Lower leg skin (tissue), 4 donors: ENCODE data around the gene CER1. TPM values are rescaled to one million over a fixed set of nuclear protein-coding genes. Genes with fewer than 3 reads are reported as not detected.

Source experiments
- DNase-seq, 2 donors: peaks; one replicate each; pipeline ENCODE4 v3.0.0-alpha.2; 2019; ENCODE audit warnings: low spot score in 2 of 2
- H3K4me3 ChIP-seq: fragments of 200-600 bp; sonication (generic); 2 replicates; pipeline ENCODE4 v1.5.1; 2017; ENCODE audit warnings: mild to moderate bottlenecking, low read depth; ENCODE audit not compliant: poor library complexity, severe bottlenecking
- POLR2A ChIP-seq, 2 donors: fragments of 450-650 bp; IDR thresholded peaks; one replicate each; pipeline ENCODE4 v1.6.1; 2016 to 2017; ENCODE audit warnings: antibody characterized with exemption in 2 of 2, mild to moderate bottlenecking in 1 of 2, moderate library complexity in 1 of 2
- WGBS, 2 donors: methylation state at CpG; one replicate each; pipeline ENCODE4 v1.1.5; 2018; 5-methylcytosine and 5-hydroxymethylcytosine counted together
- intact Hi-C: fragments of 100-400 bp; cut with DNase I; formaldehyde crosslinking; loops from one replicate; pipeline ENCODE4 v1.15.0; 2023; ENCODE audit warnings: low total_unique reads
- total RNA-seq, 4 donors: library from RNA; depleted of rRNA; stranded (reverse); fragments of >200 nt; gene quantifications; one replicate each; pipeline ENCODE4 v1.1.0, GENCODE V29; 2016
- TF ChIP-seq, protein P1 (sequence below), 3 donors: fragments of 450-650 bp; IDR thresholded peaks; one replicate each; pipeline ENCODE4 v1.5.1; 2016; ENCODE audit warnings: antibody characterized with exemption in 3 of 3, mild to moderate bottlenecking in 3 of 3, moderate library complexity in 2 of 3

Gene CER1
- total RNA-seq, 4 donors from 2014 or later, result not detected

DNA sequence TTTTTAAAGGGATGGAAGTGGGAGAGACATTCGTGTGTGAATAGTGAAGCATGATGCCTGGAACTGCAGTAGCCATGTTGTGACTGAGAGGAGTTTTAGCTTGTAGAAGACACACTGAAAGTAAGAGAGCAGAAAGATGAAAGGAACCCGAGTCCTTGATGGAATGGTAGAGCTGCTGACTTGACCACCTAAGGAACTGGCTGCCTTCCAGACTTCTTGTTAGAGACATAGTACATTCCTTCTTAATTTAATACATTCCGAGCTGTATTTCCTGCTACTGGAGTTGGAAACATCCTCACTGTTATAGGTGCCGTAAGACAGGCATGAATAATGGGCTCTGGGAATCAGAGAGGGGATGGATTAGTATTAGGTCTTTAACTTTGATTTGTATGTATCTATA lies 7.4 kb downstream of the CER1 start:
- DNase-seq, result no peak
- TF ChIP-seq, protein P1, sequence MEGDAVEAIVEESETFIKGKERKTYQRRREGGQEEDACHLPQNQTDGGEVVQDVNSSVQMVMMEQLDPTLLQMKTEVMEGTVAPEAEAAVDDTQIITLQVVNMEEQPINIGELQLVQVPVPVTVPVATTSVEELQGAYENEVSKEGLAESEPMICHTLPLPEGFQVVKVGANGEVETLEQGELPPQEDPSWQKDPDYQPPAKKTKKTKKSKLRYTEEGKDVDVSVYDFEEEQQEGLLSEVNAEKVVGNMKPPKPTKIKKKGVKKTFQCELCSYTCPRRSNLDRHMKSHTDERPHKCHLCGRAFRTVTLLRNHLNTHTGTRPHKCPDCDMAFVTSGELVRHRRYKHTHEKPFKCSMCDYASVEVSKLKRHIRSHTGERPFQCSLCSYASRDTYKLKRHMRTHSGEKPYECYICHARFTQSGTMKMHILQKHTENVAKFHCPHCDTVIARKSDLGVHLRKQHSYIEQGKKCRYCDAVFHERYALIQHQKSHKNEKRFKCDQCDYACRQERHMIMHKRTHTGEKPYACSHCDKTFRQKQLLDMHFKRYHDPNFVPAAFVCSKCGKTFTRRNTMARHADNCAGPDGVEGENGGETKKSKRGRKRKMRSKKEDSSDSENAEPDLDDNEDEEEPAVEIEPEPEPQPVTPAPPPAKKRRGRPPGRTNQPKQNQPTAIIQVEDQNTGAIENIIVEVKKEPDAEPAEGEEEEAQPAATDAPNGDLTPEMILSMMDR (IDR thresholded peaks at IDR 0.05), result no peak
- TF ChIP-seq POLR2A (IDR thresholded peaks at IDR 0.05), result no peak
- H3K4me3 ChIP-seq, result no peak overlapping the region
- 57 to 60% methylated on average over 4 of the region's 4 CpGs for WGBS, 2 donors
- intact Hi-C loops, result loop anchor here (5.0 kb wide), 1 partner anchor 873 kb away; no protein-coding TSS in a partner anchor

DNA sequence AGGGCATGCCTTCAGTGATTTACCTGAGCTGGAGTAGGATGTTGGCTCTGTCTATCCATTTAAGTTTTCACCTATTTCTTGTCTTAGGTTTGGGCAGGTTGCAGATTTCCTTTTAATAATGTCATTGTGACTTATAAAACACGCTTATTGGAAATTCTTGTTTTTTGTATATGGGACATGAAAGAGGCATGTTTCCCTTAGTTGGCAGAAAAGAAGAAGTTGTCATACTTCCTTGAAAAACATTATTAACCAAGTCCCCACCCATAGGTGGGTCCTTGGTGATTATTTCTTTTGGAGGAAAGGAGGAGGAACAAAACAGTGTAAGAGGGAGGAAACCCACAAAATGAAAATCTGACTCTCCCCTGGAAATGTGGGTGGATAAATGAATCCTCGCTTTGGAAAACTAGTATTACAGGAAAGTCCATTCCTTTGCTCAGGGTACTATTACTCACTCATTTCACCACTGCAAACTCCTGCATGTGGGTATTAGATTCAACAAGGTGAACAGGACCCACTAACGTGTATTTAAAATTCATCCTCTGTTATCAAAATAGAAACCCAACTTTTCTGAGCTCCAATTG lies 9.3 kb downstream of the CER1 start:
- TF ChIP-seq, protein P1 (IDR thresholded peaks at IDR 0.05), result no peak
- TF ChIP-seq POLR2A (IDR thresholded peaks at IDR 0.05), result no peak
- DNase-seq, result no peak
- WGBS, 2 donors, result 49 to 53% methylated on average over 3 of the region's 3 CpGs
- H3K4me3 ChIP-seq, result no peak overlapping the region
- intact Hi-C loops, result no loop called here

DNA sequence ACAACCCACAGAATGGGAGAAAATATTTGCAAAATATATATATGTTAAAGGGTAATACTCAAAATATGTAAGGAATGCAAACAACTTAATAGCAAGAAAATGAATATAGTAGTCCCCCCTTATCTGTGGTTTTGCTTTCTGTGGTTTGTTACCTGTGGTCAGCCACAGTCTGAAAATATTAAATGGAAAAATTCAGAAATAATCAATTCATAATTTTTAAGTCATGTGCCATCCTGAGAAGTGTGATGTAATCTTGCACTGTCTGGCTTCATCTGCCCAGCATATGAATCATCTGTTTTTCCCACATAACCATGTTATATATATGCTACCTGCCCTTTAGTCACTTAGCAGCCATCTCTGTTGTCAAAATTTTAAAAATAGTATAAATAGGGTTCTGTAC lies 11.7 kb downstream of the CER1 start:
- intact Hi-C loops, result no loop called here
- TF ChIP-seq, protein P1 (IDR thresholded peaks at IDR 0.05), result no peak
- TF ChIP-seq POLR2A (IDR thresholded peaks at IDR 0.05), result no peak
- no peak for DNase-seq
- no peak overlapping the region for H3K4me3 ChIP-seq

DNA sequence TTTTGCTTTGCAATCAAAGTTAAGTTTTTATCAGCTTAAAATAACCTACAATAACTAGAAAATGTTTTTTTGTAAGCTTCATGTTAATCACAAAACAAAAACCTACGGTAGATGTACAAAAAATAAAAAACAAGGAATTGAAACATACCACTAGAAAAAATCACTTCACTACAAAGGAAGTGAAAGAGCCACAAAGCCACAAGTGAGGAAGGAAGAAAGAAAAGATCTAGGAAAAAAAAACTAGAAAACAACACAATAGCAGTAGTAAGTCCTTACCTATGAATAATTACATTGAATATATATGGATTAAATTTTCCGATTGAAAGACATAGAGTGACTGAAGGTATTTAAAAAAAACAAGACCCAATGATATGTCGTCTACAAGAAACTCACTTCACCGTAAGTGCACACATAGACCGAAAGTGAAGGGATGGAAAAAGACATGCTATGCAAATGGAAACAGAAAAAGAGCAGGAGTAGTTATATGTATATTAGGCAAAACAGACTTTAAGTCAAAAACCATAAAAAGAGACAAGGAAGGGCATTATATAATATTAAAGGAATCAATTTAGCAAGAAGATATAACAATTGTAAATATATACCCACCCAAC lies 15.9 kb downstream of the CER1 start:
- intact Hi-C loops, result no loop called here
- DNase-seq, result no peak
- no peak overlapping the region for H3K4me3 ChIP-seq
- WGBS, 2 donors, result 90 to 91% methylated on average over 5 of the region's 5 CpGs
- TF ChIP-seq POLR2A (IDR thresholded peaks at IDR 0.05), result no peak
- TF ChIP-seq, protein P1 (IDR thresholded peaks at IDR 0.05), result no peak

DNA sequence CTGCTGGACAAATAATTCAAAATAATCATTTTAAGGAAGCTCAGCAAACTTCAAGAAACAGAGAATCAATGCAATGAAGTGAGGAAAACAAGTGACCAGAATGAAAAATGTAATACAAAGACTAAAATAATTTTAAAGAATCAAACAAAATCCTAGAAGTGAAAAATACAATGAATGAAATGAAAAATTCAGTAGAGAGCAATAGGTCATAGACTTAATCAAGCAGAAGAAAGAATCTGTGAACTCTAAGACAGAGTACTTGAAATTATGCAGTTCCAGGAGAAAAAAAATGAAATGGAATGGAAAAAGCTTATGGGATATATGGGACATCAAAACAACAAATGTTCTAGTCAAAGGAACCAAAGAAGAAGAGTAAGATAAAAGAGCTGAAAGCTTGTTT lies 17.5 kb downstream of the CER1 start:
- H3K4me3 ChIP-seq, result no peak overlapping the region
- TF ChIP-seq POLR2A (IDR thresholded peaks at IDR 0.05), result no peak
- TF ChIP-seq, protein P1 (IDR thresholded peaks at IDR 0.05), result no peak
- no peak for DNase-seq
- intact Hi-C loops, result no loop called here

DNA sequence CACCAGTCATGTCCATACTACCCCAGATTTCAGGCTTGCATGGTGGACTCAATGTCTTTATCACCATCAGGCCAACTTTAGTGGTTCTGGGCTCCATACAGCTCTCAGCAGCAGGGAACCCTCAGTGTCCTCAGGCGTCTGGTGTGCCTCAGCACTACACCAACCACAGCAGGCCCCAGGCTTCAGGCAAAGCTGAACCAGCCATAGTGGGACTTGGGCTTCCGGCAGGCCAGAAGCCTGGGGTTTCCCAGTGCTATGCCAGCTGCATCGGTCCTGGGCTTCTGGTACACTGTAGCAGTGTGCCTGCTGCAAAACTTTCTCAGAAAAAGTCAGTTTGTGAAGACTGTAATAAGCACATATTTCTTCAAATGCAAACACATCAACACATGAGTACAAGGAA lies 18.3 kb downstream of the CER1 start:
- intact Hi-C loops, result no loop called here
- TF ChIP-seq, protein P1 (IDR thresholded peaks at IDR 0.05), result no peak
- TF ChIP-seq POLR2A (IDR thresholded peaks at IDR 0.05), result no peak
- no peak overlapping the region for H3K4me3 ChIP-seq
- 88 to 93% methylated on average over 3 of the region's 3 CpGs for WGBS, 2 donors
- no peak for DNase-seq
